Chondrocyte (in vitro differentiated cells): ENCODE measurements around the gene TOM1L2. TPM values are rescaled to one million over a fixed set of nuclear protein-coding genes. Genes with fewer than 3 reads are reported as not detected.

Experiments used
- DNase-seq: peaks from one replicate; pipeline ENCODE4 v3.0.0; 2021; ENCODE audit warnings: mixed read lengths, low spot score
- H3K27ac Mint-ChIP-seq: one replicate; pipeline ENCODE4 v1.8.0; 2021; ENCODE audit warnings: mild to moderate bottlenecking, moderate library complexity, mixed read lengths; ENCODE audit not compliant: unreplicated experiment
- H3K27me3 Mint-ChIP-seq: 2 replicates; pipeline ENCODE4 v1.8.0; 2021; ENCODE audit warnings: low read depth, mixed read lengths
- H3K36me3 Mint-ChIP-seq: 2 replicates; pipeline ENCODE4 v1.8.0; 2021; ENCODE audit warnings: low read depth, mixed read lengths
- H3K4me1 Mint-ChIP-seq: 2 replicates; pipeline ENCODE4 v1.8.0; 2021; ENCODE audit warnings: low read depth, mild to moderate bottlenecking, mixed read lengths
- H3K4me3 Mint-ChIP-seq: one replicate; pipeline ENCODE4 v1.8.0; 2021; ENCODE audit warnings: mild to moderate bottlenecking, moderate library complexity, mixed read lengths; ENCODE audit not compliant: unreplicated experiment
- H3K9me3 Mint-ChIP-seq: 2 replicates; pipeline ENCODE4 v1.8.0; 2021; ENCODE audit warnings: low read depth, mixed read lengths
- total RNA-seq: library from RNA; stranded (reverse); gene quantifications from 3 replicates; pipeline ENCODE4 v1.2.1, GENCODE V29; 2021
- TF ChIP-seq, protein P1 (sequence below): fragments of 200-600 bp; sonication (generic); IDR thresholded peaks from 2 replicates; pipeline ENCODE4 v1.5.0; 2021; ENCODE audit warnings: antibody characterized with exemption, mild to moderate bottlenecking, moderate library complexity

Gene TOM1L2
- total RNA-seq, 1 donor from 2014 or later = 56.1 TPM

DNA sequence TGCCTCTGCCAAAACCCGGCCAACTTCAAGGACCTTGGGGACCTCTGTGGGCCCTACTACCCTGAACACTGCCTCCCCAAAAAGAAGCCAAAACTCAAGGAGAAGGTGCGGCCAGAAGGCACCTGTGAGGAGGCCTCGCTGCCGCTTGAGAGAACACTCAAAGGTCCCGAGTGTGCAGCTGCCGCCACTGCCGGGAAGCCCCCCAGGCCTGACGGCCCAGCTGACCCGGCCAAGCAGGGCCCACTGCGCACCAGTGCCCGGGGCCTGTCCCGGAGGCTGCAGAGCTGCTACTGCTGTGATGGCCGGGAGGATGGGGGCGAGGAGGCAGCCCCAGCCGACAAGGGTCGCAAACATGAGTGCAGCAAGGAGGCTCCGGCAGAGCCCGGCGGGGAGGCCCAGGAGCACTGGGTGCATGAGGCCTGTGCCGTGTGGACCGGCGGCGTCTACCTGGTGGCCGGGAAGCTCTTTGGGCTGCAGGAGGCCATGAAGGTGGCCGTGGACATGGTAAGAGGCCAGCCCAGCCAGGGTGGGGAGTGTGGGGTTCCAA is 174.1 kb downstream of the TOM1L2 start:
- Mint-ChIP-seq H3K4me1 (no peaks in the 10 kb centered on the region), H3K27me3 (no peaks in the 10 kb centered on the region), H3K36me3 (peaks cover 12% of the 10 kb centered on the region), H3K27ac (no peak overlapping the region), H3K4me3 (no peak overlapping the region), H3K9me3 (no peaks in the 10 kb centered on the region)
- TF ChIP-seq, protein P1, sequence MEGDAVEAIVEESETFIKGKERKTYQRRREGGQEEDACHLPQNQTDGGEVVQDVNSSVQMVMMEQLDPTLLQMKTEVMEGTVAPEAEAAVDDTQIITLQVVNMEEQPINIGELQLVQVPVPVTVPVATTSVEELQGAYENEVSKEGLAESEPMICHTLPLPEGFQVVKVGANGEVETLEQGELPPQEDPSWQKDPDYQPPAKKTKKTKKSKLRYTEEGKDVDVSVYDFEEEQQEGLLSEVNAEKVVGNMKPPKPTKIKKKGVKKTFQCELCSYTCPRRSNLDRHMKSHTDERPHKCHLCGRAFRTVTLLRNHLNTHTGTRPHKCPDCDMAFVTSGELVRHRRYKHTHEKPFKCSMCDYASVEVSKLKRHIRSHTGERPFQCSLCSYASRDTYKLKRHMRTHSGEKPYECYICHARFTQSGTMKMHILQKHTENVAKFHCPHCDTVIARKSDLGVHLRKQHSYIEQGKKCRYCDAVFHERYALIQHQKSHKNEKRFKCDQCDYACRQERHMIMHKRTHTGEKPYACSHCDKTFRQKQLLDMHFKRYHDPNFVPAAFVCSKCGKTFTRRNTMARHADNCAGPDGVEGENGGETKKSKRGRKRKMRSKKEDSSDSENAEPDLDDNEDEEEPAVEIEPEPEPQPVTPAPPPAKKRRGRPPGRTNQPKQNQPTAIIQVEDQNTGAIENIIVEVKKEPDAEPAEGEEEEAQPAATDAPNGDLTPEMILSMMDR = no peak
- DNase-seq = no peak

DNA sequence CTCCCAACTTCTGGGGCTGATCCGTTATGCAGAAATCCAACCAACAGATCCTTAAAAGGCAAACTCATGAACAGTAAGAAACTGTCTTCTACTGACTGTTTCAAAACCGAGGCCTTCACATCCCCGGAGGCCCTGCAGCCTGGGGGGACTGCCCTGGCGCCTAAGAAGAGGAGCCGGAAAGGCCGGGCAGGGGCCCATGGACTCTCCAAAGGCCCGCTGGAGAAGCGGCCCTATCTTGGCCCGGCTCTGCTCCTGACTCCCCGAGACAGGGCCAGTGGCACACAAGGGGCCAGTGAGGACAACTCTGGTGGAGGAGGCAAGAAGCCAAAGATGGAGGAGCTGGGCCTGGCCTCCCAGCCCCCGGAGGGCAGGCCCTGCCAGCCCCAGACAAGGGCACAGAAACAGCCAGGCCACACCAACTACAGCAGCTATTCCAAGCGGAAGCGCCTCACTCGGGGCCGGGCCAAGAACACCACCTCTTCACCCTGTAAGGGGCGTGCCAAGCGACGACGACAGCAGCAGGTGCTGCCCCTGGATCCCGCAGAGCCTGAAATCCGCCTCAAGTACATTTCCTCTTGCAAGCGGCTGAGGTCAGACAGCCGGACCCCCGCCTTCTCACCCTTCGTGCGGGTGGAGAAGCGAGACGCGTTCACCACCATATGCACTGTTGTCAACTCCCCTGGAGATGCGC is 174.9 kb downstream of the TOM1L2 start:
- Mint-ChIP-seq H3K4me1 (peaks cover 7% of the 10 kb centered on the region), H3K27me3 (no peaks in the 10 kb centered on the region), H3K9me3 (no peaks in the 10 kb centered on the region), H3K36me3 (peaks cover 12% of the 10 kb centered on the region), H3K4me3 (no peak overlapping the region), H3K27ac (no peak overlapping the region)
- TF ChIP-seq, protein P1 = no peak
- DNase-seq = no peak

DNA sequence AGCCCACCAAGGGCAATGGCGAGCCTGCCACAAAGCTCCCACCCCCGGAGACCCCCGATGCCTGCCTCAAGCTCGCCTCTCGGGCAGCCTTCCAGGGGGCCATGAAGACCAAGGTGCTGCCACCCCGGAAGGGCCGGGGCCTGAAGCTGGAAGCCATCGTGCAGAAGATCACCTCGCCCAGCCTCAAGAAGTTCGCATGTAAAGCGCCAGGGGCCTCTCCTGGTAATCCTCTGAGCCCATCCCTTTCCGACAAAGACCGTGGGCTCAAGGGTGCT is 175.5 kb downstream of the TOM1L2 start:
- Mint-ChIP-seq H3K4me3 (no peak overlapping the region), H3K4me1 (peaks cover 10% of the 10 kb centered on the region), H3K27ac (no peak overlapping the region), H3K27me3 (no peaks in the 10 kb centered on the region), H3K9me3 (no peaks in the 10 kb centered on the region), H3K36me3 (peaks cover 12% of the 10 kb centered on the region)
- DNase-seq = no peak
- TF ChIP-seq, protein P1 = no peak

DNA sequence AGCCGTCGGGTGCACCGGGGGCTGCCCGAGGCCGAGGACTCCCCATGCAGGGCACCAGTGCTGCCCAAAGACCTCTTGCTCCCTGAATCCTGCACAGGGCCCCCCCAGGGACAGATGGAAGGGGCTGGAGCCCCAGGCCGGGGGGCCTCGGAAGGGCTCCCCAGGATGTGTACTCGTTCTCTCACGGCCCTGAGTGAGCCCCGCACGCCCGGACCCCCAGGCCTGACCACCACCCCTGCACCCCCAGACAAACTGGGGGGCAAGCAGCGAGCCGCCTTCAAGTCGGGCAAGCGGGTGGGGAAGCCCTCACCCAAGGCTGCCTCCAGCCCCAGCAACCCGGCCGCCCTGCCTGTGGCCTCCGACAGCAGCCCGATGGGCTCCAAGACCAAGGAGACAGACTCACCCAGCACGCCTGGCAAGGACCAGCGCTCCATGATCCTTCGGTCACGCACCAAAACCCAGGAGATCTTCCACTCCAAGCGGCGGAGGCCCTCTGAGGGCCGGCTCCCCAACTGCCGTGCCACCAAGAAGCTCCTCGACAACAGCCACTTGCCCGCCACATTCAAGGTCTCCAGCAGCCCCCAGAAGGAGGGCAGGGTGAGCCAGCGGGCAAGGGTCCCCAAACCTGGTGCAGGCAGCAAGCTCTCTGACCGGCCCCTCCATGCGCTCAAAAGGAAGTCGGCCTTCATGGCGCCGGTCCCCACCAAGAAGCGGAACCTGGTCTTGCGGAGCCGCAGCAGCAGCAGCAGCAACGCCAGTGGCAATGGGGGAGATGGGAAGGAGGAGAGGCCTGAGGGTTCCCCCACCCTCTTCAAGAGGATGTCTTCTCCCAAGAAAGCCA is 176.0 kb downstream of the TOM1L2 start:
- DNase-seq = no peak
- TF ChIP-seq, protein P1 = no peak

DNA sequence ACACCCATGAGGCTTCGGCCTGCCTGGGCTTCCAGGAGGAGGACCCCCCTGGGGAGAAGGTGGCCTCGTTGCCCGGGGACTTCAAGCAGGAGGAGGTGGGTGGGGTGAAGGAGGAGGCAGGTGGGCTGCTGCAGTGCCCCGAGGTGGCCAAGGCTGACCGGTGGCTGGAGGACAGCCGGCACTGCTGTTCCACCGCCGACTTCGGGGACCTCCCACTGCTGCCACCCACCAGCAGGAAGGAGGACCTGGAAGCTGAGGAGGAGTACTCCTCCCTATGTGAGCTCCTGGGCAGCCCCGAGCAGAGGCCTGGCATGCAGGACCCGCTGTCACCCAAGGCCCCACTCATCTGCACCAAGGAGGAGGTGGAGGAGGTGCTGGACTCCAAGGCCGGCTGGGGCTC is 176.9 kb downstream of the TOM1L2 start:
- Mint-ChIP-seq H3K4me3 (no peak overlapping the region), H3K36me3 (peaks cover 12% of the 10 kb centered on the region), H3K27me3 (no peaks in the 10 kb centered on the region), H3K4me1 (peaks cover 10% of the 10 kb centered on the region), H3K9me3 (no peaks in the 10 kb centered on the region), H3K27ac (no peak overlapping the region)
- DNase-seq = no peak
- TF ChIP-seq, protein P1 = no peak

More for the DNA sequence above, 176.0 kb downstream of the TOM1L2 start:
- no peaks in the 10 kb centered on the region for H3K9me3 Mint-ChIP-seq
- no peak overlapping the region for H3K27ac Mint-ChIP-seq
- H3K4me1 Mint-ChIP-seq = peaks cover 10% of the 10 kb centered on the region
- H3K27me3 Mint-ChIP-seq = no peaks in the 10 kb centered on the region
- H3K4me3 Mint-ChIP-seq = no peak overlapping the region
- H3K36me3 Mint-ChIP-seq = peaks cover 12% of the 10 kb centered on the region
